NCI-H1105 treated with DMSO at 0.1 percent for 48 hours (cell line): Measurements from ENCODE around the gene PTF1A.

Source experiments
- DNase-seq: peaks from one replicate; lab custom pipeline; 2025; lab: John Stamatoyannopoulos, UW

The PTF1A gene

DNA sequence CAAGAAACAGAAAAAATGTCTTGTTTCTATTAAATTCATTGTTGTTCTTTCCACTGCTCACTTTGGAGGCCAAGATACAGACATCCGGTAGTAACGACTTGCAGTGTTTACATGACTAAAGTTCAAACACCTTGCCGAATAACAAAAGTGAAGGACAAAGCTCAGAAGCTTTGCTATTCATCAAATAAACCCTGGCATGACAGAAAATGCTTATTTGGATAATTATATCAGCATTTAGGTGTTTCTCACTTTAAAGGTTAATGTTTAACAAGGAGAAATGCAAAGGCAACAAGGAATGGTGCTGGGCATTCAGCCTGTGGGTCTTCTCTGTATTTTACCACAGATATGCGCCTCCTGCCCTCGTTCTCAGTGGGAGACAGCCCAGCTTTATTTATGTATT is 5.4 kb upstream of the PTF1A start:
- DNase-seq = no peak

DNA sequence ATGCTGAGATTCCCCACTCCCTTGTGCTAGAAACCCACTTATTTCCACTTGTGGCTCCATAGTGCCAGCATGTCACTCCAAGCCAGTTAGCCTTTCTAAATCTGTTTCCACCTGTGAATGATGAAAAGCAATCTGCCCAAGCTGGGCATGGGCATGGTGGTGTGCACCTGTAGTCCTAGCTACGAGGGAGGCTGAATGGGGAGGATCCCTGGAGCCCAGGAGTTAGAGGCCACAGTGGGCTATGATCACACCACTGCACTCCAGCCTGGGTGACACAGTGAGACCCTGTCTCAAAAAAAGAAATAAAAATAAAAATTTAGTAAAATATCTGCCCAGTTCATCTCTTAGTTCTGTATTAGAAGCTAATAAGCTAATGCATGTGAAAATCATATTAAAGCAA is 5.0 kb upstream of the PTF1A start:
- no peak for DNase-seq

DNA sequence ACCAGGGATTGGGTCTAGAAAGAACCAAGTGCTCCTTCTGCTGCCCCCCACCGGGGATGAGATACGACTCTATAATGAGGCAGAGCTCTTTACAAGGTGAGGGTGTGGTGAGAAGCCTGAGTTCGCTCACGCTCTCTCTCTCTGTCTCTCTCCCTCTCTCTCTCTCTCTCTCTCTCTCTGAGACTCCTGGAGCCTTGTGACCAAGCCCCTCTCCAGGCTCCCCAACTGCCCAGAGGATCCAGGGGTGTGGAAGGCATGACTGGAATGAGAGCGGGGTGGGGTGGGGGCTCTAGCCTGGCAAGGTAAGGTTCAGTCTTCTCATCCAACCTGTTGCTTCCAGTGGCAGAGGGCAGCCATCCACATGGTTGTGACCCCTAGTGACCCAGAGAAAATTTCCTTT is 3.1 kb upstream of the PTF1A start:
- no peak for DNase-seq

DNA sequence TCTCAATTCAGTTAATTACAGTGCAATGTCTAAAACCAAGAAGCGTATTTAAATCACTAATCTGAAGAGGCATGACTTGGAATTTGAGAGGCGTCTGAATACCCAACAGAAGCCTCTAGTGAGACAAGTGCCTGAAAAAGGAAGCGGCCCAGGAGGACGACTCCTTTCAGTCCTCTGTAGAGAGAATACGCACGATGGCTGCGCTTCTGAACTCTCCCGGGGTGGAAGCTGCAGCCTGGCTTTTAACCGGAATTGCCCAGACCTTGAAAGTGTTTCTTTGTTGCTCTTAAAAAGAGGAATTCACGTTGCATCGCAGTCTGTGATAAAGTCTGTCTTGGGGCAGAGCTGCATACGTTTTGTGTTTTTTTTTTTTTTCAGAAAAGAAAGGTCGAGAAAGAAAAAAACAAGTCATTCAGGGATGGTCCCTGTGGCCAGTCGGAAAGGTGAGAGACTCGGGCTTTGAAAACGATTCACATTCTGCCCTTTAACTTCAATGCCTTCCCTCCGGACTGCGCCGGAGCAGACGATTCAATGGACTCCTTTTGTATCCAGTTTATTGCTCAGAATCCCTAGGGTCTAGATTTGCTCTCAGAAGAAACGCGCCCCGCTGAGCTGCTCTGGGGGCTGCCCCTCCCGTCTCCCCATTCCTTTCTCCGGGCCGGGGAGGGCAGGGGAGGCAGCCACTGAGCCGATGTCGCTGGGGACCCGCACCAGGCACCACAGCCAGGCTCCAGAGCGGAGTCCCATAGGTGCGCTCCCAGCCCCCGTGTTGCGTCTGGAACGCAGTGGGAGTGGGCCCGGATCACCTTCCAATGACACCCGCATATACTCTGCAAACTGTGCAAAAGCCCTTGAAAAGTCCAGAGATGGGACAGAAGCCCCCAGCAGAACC is 994 bp upstream of the PTF1A start:
- no peak for DNase-seq

DNA sequence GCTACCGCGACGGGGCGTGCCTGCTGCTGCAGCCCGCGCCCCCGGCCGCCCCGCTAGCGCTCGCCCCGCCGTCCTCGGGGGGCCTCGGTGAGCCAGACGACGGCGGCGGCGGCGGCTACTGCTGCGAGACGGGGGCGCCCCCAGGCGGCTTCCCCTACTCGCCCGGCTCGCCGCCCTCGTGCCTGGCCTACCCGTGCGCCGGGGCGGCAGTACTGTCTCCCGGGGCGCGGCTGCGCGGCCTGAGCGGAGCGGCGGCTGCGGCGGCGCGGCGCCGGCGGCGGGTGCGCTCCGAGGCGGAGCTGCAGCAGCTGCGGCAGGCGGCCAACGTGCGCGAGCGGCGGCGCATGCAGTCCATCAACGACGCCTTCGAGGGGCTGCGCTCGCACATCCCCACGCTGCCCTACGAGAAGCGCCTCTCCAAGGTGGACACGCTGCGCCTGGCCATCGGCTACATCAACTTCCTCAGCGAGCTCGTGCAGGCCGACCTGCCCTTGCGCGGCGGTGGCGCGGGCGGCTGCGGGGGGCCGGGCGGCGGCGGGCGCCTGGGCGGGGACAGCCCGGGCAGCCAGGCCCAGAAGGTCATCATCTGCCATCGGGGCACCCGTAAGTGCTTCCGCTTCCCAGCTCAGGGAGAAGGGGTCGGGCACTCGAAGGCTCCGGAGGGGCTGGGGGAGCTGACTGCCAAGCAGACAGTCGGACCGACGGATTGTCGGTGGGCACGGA is 761 bp downstream of the PTF1A start:
- peak; percentile 22 for DNase-seq

DNA sequence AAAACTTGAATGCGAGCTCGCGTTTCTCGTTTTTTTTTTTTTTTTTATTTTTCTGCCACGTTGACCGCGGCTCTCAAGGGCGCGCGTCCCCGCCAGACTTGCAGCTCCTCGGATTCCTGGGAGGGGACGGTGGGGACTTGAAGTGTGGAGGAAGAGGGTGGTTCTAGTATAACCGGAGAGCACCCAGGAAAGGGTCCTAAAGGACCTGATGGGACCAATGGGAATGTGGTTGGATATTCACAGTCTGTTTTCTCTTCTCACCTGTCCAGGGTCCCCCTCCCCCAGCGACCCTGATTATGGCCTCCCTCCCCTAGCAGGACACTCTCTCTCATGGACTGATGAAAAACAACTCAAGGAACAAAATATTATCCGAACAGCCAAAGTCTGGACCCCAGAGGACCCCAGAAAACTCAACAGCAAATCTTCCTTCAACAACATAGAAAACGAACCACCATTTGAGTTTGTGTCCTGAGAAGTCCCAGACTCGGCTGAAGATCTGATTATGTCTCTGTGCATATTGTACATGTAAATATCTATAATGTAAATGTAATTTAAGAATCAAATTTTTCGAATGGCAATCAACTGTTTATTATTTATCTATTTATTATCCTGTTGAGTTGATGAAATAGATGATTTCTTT is 1.4 kb downstream of the PTF1A start:
- DNase-seq = no peak

DNA sequence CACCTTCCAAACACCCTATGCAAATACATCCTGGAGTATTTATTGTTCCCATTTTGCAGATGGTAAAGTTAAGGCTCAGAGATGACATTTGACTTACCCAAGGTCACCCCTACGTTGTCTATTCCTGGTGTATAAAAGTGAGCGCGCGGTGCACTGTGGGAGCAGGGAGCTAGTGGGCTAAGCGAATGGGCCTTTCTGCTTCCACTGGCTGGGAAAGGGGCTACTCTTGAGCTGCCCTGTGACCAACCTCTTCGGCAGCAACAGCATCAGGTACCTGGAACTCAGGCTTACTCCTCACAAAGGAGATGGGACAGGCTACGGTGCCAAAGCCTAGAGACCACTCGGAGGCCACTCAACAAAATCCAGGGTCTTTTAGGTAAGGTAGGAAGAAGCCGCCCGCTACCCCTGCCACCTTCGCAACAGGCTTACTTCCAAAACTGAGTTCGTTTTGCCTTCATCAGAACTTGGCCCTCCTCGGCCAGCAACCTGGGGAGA is 2.4 kb downstream of the PTF1A start:
- no peak for DNase-seq

DNA sequence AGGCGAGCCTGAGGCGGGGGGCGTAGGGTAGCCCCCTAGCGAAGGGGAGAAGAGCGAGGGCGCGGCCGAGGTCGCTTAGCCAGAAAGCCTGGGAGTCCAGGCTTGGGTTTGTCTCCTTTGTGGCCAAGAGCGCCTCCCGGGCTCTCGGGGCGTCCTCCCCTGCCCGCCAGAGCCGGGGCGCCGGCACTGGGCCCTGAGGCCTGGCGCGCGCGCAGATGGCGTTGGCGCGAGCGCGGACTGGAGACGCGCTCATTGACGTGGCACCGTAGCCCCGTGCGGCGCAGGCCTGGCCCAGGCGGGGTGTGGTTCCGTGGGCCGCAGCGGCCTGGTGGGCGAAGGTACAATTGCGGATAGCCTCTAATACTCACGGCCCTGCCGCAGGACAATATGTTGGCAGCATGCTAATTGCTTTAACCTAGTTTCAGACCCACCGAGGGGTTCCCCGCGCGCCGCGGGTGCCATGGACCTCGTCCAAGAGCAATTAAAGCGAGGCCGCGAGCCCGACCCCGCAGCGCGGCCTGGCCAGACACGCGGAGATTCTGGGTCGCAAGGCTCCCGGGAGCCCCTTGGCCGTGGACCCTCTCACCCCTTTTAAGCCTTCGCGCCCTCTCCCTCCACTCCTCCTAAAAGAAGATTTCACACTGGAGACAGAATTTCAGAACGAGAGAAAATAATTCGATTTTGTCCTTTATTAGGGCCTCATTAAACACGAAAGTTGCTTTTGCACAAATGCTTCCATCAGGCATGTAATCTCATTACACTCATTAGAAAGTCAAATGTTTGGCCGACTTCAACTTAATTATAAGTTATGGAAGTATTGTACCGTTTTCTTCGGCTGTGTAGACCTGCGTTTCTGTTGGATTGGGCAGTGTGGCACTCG is 3.1 kb downstream of the PTF1A start:
- no peak for DNase-seq

DNA sequence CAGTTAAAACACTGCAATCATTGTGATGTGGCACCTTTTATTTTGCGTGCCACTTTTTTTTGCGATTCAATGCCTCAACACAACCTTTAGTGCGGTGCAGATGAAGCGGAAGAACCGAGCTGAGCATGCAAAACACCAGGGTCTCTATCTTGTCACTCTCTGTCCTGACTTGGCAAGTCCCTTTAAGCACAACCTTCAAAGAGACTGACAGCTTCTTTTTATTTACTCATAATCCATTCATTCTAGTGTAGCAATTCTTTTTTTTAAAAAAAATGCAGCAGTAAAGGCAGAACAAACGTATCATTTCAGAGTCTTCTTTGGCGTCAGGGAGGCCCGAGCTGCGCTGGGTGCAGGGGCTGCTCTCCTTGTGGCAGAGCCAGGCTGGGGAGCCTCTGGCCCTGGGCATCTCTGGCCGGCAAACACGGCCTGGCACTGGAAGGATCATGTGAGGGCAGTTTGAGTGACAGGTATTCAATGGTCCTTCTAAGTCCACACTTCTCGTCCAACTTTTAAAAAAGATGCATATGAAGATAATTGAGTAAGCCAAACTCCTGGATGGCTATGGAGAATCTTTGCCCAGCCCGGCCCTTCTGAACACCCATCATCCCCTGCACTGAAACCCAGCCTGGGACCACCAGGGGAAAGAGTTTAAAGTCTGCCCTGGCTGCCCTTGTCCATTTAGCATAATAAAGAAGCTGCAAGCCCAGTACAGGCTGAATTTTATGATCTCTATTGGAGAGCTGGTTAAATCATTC is 3.9 kb downstream of the PTF1A start:
- DNase-seq = no peak

DNA sequence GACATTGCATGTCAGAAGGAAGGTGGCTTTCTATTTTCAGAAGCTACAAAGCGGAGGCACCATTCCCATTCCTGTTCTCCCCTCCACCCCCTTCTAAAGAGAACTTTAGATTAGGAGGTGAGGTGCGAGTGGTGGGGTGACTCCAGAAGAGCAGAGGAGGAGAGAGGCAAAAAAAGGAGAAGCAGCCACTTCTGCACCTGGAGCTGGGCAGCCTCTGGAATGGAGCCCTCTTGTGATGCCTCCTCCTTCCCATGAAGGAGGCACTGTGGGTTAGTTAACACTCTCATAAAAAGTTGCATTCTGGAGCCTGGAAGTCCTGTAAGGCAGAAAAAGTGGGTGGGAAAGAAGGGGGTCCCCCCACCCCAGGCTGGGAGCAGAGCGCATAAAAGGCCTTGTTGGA is 4.8 kb downstream of the PTF1A start:
- DNase-seq = peak; percentile 62

DNA sequence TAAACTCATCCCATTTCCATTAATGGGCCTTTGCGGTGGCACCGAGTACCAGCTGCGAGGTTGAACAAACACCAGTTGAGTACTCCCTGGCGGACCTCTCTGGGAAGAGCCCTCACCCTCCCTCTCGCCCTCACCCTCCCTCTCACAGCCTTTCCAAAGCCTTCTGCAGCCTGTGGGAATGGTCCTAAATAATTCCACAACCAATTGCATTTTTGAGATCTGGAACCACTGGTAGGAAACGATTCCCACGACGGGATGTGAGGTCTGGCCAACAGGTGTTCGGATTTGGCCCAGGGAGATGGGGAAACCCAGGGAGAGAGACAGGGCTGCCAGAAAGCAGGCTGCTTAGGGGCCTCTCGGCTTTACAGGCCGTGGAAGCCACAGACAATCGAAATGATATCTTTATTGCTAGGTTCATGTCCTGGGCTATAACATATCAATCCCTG is 5.3 kb downstream of the PTF1A start:
- peak; percentile 83 for DNase-seq

DNA sequence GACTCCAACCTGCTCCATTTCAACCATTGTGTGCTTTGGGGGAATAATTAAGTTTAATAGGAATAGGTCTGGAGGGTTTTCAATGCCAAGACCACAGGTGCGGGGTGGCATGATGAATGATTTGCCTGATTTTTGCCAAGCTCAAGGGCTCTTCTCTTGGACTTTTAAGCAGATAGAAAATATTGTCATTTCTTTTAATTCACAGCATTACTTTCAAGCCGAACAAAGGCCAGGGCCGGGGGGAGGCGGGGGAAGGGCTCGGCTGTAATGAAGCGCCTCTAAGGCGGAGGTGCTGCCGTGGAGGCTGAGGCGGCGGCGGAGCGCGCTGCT is 6.5 kb downstream of the PTF1A start:
- peak; percentile 82 for DNase-seq

DNA sequence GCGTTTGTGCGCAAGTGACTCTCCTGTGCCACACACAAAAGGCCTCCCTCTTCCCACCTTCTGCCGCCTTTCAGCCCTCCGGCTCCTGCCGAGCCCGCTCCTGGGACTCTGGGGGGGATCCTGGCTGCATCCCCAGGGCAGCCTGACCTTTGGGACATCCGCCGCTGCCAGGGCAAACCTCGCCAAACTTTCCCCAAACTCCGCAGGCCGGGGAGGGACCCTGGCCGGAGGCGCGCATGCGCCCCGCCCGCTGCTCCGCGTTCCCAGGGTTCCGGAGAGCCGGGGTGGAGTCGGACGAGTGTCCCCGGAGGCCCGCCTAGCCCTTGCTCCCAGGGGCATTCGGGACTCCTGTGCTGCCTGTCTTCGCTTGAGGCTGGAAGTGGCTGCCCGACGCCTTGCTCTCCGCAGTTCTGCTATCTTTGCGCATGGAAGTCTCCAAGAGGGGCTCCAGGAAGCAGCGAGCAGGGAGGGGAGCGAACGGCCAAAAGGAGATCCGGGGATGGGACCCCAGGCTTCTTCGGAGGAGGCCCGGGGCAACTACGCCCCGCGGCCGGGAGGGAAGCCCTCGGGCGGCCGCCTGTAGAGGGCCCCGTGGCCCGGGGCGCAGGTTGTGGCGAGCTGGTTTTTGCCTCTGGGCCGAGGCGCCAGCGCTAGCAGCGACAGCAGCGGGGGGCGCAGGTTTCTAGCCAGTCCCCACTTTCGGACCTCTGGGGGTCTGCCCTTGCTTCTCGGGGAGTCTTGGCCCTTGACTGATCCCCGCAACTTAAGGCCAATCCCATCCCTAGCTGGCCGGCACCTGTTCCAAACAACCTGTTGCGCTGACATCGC is 7.0 kb downstream of the PTF1A start:
- peak; percentile 29 for DNase-seq

DNA sequence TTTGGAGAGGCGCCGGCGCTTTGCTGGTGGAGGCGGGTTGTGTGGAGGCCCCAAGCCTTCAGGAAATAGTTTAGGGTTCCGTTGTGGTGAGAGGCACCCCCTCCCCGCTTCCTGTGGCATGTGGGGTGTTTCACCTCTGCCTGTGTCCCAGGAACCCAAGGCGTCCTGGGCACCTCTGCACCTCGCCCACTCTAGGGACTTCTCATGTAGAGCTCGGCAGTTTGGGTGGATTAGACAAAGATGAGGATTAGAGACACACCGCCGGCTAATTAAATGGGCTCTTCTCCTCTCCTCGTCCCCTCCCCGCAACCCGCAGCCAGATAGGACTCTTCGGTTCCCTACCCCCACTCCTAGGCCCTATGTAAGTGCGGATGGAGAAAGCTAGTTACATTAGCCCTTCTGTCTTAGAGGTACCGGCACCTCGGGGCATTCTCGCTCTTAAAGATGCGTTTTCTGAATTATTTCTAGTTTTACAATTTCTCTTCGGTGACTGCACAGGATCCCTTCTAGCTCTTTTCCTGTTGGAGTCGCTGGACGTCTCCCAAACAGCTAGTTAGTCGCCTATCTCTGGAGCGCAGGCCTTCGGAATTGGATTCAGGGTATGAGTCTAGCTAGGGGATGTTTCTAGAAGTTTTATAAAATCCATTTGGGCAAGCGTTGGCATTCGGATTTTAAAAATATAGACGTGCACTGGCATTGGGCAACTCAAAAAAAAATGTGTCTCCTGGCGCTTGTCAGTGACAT is 7.8 kb downstream of the PTF1A start:
- no peak for DNase-seq

DNA sequence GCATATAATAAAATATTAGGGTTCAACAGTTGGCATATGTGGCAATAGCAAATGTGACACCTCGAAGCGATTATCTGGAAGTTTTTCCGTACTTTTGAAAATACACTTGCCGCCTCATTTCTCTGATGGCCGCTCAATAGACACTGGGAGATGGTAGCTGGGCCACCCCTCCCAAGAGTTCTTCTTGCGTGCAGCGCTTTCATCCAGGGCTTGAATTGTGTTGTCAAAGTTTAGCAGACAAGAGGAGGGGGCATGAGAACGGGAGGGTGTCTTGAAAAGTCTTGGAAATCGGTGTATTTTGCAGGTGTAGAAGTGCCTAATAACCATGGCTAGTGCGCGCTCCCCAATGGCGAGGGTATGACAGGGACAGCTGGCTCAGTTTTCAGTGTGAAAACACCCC is 8.5 kb downstream of the PTF1A start:
- DNase-seq = no peak

DNA sequence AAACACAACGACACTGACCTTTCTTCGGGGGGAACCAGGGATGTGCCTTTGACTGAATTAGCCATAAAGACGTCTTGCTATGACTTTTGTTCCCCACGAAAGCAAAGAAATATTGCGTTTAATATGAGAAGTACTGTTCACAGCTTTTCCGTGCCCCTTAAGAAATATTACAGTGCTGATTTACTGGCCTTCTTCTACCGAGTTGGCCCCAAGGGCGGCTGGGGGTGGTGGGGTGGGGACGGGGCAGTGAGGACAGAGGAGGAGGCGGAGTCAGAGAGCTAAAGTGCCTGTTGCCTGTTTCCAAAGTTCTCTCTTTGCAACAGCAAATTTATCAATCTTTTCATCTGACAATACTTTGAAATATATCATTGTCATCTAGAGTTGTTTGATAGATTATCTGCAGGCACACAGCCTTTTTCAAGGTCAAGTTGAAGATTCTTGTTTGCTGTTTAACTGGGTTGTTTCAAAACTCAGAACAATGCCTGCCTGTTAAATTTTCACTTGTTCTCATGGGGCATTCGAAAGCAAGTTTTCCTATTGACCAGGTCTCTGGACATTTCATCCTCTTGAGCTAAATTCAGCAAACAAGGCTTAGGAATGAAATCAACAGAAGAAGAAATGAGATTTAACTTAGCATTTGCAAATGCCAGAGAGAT is 9.0 kb downstream of the PTF1A start:
- DNase-seq = no peak

DNA sequence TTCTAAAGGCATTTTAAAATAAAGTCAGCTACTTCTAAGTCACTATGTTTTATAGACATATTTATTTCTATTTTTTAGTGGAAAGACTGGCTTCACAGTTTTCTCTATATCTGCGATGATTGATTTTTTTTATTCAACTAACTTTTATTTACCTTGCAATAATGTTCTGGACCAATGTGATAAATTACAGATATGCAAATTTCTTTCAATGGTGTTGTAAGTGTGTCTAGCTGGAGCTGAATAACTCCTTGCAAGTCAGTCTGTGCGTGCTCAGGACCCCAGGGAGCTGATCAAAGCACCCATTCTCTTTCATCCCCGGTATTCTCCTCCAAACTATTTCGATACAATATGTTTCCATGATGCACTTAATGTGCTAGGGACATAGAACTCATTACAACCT is 9.7 kb downstream of the PTF1A start:
- no peak for DNase-seq

DNA sequence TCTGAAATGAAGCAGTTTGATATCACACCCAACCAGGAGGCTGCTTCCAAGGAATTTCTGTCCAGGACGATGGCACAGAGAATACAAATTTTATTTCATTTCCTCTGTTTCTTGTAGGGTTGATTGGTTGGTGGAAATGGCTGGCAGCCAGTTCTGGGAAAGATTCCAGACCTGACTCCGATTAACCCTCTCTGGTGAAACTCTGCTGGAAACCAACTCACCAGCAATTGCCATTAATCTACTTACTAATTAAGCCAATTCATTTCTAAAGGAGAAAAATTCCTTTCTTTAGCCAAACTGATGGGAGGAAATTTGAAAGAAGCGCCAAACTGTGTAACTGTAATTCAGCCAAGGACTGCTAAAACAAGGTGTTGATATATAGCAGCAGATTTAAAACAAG is 10.7 kb downstream of the PTF1A start:
- DNase-seq = peak; percentile 55
